Right lobe of liver (tissue), 6 donors: ENCODE results near the gene NDUFV2. TPM values are rescaled to one million over a fixed set of nuclear protein-coding genes. Genes with fewer than 3 reads are reported as not detected.

ENCODE experiments used
- ATAC-seq, 4 donors: fragments of 200-7000 bp; cut with Tn5 transposase; one replicate each; pipeline ENCODE4 v1.9.1; 2020; ENCODE audit warnings: mild to moderate bottlenecking in 4 of 4, moderate library complexity in 4 of 4
- DNase-seq, 3 donors: peaks; one replicate each; pipeline ENCODE4 v3.0.0-alpha.2; 2020
- H3K27ac ChIP-seq, 3 donors: fragments of 200-600 bp; one replicate each; pipeline ENCODE4 v1.8.0; 2022
- H3K27me3 ChIP-seq, 2 donors: fragments of 200-600 bp; one replicate each; pipeline ENCODE4 v1.8.0; 2022
- H3K36me3 ChIP-seq, 4 donors: fragments of 200-600 bp; sonication (generic) in 1 of 4; one replicate each; pipeline versions ENCODE4 v1.5.1 to v1.8.0; 2017 to 2022; ENCODE audit warnings: control low read depth in 1 of 4
- H3K4me1 ChIP-seq, 4 donors: fragments of 200-600 bp; sonication (generic) in 1 of 4; one replicate each; pipeline versions ENCODE4 v1.5.1 to v1.8.0; 2017 to 2022; ENCODE audit warnings: control low read depth in 1 of 4
- H3K4me3 ChIP-seq, 3 donors: fragments of 200-600 bp; one replicate each; pipeline ENCODE4 v1.8.0; 2022
- H3K9me3 ChIP-seq, 4 donors: fragments of 200-600 bp; sonication (generic) in 1 of 4; one replicate each; pipeline versions ENCODE4 v1.5.1 to v1.8.0; 2017 to 2022; ENCODE audit warnings: control low read depth in 1 of 4
- CTCF ChIP-seq, 4 donors: fragments of 200-600 bp in 3 of 4; fragments of 450-650 bp in 1 of 4; IDR thresholded peaks; one replicate each; pipeline versions ENCODE4 v1.5.1 to v1.8.0; 2016 to 2022; ENCODE audit warnings: antibody characterized with exemption in 4 of 4, mild to moderate bottlenecking in 2 of 4
- POLR2A ChIP-seq: fragments of 450-650 bp; IDR thresholded peaks from one replicate; pipeline ENCODE4 v1.6.1; 2017; ENCODE audit warnings: antibody characterized with exemption, mild to moderate bottlenecking
- WGBS: methylation state at CpG from one replicate; pipeline ENCODE4 v1.1.6; 2018; ENCODE audit warnings: low coverage, low lambda C conversion rate; ENCODE audit not compliant: insufficient coverage; ENCODE audit errors: missing lambda C conversion rate; 5-methylcytosine and 5-hydroxymethylcytosine counted together
- intact Hi-C, 2 donors: fragments of 100-400 bp; cut with DNase I; formaldehyde crosslinking; loops; one replicate each; pipeline versions ENCODE4 v1.11.2 to v1.14.1; 2022
- total RNA-seq, 6 experiments: library from RNA; depleted of rRNA in 2 of 6; stranded (reverse); fragments of >200 nt in 2 of 6; fragmentation: NEBNext Ultra II Directional in 3 of 6; extraction: Animal tissue kit (Norgen Biotek cat#: 25700) in 3 of 6; gene quantifications; one replicate each; pipeline versions ENCODE4 v1.1.0 to v1.2.4, GENCODE V29; 2016 to 2023
- donor health status: DM: no; HTN: yes; CAD: no.
- donor health status: DM: no; HTN: no; CAD: no.
- donor health status: DM: no; HTN: no; CAD: no.
- donor health status: DM: no; HTN: yes; CAD: no.
- donor health status: DM: no; HTN: yes; CAD: no.

NDUFV2 gene
- total RNA-seq, 6 experiments from 2014 or later: 164 to 236 (median 183) TPM

GRCh38 chr18:9147440-9148202, 45.1 kb downstream of the NDUFV2 start:
- Histone ChIP-seq H3K4me3 (no peak overlapping the region), H3K4me1 (peaks cover 0 to 50% (median 25%) of the 10 kb centered on the region in 4 donors), H3K27ac (peak overlapping the region; percentile 12 to 66 (median 57)), H3K9me3 (no peaks in the 10 kb centered on the region), H3K27me3 (no peaks in the 10 kb centered on the region), H3K36me3 (no peaks in the 10 kb centered on the region)
- ATAC-seq: peak; percentile 91 to 96 (median 94)
- peak in 1 of 3 donors; percentile 55 for DNase-seq
- TF ChIP-seq CTCF (IDR thresholded peaks at IDR 0.05) (peak; percentile 70 to 84 (median 78)), POLR2A (no peak)
- WGBS: 10% methylated on average over 1 of the region's 1 CpG
- intact Hi-C loops: loop anchor here in 1 of 2 donors (10.0 kb wide), 1 partner anchor 73 kb away; no protein-coding TSS in a partner anchor

- Histone ChIP-seq H3K9me3 (no peaks in the 10 kb centered on the region), H3K27me3 (no peaks in the 10 kb centered on the region), H3K4me3 (no peak overlapping the region), H3K27ac (no peak overlapping the region), H3K4me1 (peaks cover 0 to 55% (median 27%) of the 10 kb centered on the region in 4 donors), H3K36me3 (no peaks in the 10 kb centered on the region)
- 8% methylated on average over 1 of the region's 1 CpG for WGBS
- ATAC-seq (no peak), DNase-seq (no peak)
- intact Hi-C loops: loop anchor here in 1 of 2 donors (10.0 kb wide), 1 partner anchor 73 kb away; no protein-coding TSS in a partner anchor
- TF ChIP-seq POLR2A (no peak), CTCF (IDR thresholded peaks at IDR 0.05) (no peak)
These were observed 45.7 kb downstream of the NDUFV2 start for GRCh38 chr18:9148203-9148552.

GRCh38 chr18:9150121-9150520, 47.6 kb downstream of the NDUFV2 start:
- no peak for ATAC-seq
- no peak for DNase-seq
- TF ChIP-seq CTCF (IDR thresholded peaks at IDR 0.05): no peak
- no peak for TF ChIP-seq POLR2A
- WGBS: 65% methylated on average over 5 of the region's 5 CpGs
- Histone ChIP-seq H3K36me3 (no peaks in the 10 kb centered on the region), H3K9me3 (no peaks in the 10 kb centered on the region), H3K4me3 (no peak overlapping the region), H3K27ac (no peak overlapping the region), H3K4me1 (peaks cover 0 to 64% (median 31%) of the 10 kb centered on the region in 4 donors), H3K27me3 (no peaks in the 10 kb centered on the region)
- intact Hi-C loops: no loop called here

- H3K27ac ChIP-seq: peak overlapping the region in 2 of 3 donors; percentile 32 to 35
- intact Hi-C loops: no loop called here
- no peak for DNase-seq
- TF ChIP-seq POLR2A (no peak), CTCF (IDR thresholded peaks at IDR 0.05) (no peak)
- WGBS: 14% methylated on average over 1 of the region's 1 CpG
- peak; percentile 39 to 81 (median 68) for ATAC-seq
- no peak overlapping the region for H3K4me3 ChIP-seq
- H3K36me3 ChIP-seq: no peaks in the 10 kb centered on the region
- H3K9me3 ChIP-seq: no peaks in the 10 kb centered on the region
- no peaks in the 10 kb centered on the region for H3K27me3 ChIP-seq
- peaks cover 0 to 45% (median 20%) of the 10 kb centered on the region in 4 donors for H3K4me1 ChIP-seq
These were observed 50.8 kb downstream of the NDUFV2 start for GRCh38 chr18:9153256-9153655.
